Measurements from ENCODE around the gene TUBE1. TPM values are rescaled to one million over a fixed set of nuclear protein-coding genes. Genes with fewer than 3 reads are reported as not detected.

Gene TUBE1
- total and polyA plus RNA-seq, 2 donors (not counting 1 experiment from before 2014, with no cell fraction given) = 10.8 to 48.6 TPM

DNA sequence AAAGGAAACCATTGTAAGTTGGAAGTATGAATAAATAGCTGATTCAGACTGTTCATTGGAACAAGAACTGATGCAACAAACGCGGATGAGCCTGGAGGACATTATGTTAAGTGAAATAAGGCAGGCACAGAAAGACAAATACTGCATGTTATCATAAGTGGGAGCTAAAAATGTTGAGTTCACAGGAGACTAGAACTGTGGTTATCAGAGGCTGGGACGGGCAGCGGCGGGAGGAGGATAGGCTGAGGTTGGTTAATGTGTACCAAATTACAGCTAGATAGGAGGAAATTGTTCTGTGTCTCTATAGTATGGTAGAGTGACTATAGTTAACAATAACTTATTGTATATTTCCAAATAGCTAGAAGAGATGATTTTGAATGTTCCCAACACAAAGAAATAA lies 40.9 kb upstream of the TUBE1 start:
- no peak for DNase-seq (ENCODE audit: low read depth in 2 of 2)
- Histone ChIP-seq H3K9ac (ENCODE audit: insufficient read depth, low read length) (no peak overlapping the region), H3K27ac (ENCODE audit: insufficient read depth, low read length) (no peak overlapping the region), H3K79me2 (ENCODE audit: control insufficient read depth, insufficient read depth, low read length) (no peaks in the 10 kb centered on the region), H4K20me1 (ENCODE audit: control insufficient read depth, extremely low read depth, insufficient read depth, low read length) (no peaks in the 10 kb centered on the region), H3K36me3 (ENCODE audit: control insufficient read depth, insufficient read depth, low read length) (peaks cover 15% of the 10 kb centered on the region), H3K4me1 (ENCODE audit: control insufficient read depth, extremely low read depth, insufficient read depth, low read length) (no peaks in the 10 kb centered on the region), H3K27me3 (ENCODE audit: control insufficient read depth, insufficient read depth, low read length) (no peaks in the 10 kb centered on the region), H3K9me3 (ENCODE audit: control insufficient read depth, insufficient read depth, low read depth, low read length) (no peaks in the 10 kb centered on the region), H2AFZ (ENCODE audit: low read length) (no peak overlapping the region), H3K4me2 (ENCODE audit: extremely low read depth, insufficient read depth, low read length) (no peak overlapping the region), H3K4me3 (replicated peaks in 1 of 4; ENCODE audit: control extremely low read depth in 1 of 4, insufficient read depth in 1 of 4, low read depth in 3 of 4, low read length in 4 of 4) (no peak overlapping the region)
- TF ChIP-seq, protein P1, sequence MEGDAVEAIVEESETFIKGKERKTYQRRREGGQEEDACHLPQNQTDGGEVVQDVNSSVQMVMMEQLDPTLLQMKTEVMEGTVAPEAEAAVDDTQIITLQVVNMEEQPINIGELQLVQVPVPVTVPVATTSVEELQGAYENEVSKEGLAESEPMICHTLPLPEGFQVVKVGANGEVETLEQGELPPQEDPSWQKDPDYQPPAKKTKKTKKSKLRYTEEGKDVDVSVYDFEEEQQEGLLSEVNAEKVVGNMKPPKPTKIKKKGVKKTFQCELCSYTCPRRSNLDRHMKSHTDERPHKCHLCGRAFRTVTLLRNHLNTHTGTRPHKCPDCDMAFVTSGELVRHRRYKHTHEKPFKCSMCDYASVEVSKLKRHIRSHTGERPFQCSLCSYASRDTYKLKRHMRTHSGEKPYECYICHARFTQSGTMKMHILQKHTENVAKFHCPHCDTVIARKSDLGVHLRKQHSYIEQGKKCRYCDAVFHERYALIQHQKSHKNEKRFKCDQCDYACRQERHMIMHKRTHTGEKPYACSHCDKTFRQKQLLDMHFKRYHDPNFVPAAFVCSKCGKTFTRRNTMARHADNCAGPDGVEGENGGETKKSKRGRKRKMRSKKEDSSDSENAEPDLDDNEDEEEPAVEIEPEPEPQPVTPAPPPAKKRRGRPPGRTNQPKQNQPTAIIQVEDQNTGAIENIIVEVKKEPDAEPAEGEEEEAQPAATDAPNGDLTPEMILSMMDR (conservative IDR thresholded peaks at IDR 0.05 in 1 of 2, IDR thresholded peaks at IDR 0.05 in 1 of 2; ENCODE audit: low read depth in 1 of 2, low read length in 2 of 2) = no peak
- TF ChIP-seq EZH2 (IDR thresholded peaks at IDR 0.05; ENCODE audit: low read length, missing control alignments) = no peak

DNA sequence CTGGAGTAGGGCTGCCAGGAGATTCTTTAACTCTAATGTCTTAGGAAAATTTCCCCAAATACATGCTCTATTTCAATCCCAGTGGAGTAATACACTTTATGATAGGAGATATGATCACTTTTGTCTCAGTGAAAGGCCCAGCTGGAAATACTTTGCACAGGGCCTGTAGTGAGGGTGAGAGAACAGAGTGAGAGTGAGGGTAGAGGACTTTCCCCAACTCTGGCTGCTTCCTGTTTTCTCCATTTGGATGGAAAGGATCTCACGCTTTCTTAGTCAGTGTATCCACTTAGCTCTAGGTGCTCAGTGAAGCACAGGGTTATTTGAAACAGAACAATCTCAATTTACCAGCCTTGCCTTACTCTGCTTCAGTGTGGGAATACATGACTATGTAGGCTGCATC lies 36.7 kb upstream of the TUBE1 start:
- no peak overlapping the region for H3K9ac ChIP-seq (ENCODE audit: insufficient read depth, low read length)
- no peaks in the 10 kb centered on the region for H3K79me2 ChIP-seq (ENCODE audit: control insufficient read depth, insufficient read depth, low read length)
- no peaks in the 10 kb centered on the region for H3K27me3 ChIP-seq (ENCODE audit: control insufficient read depth, insufficient read depth, low read length)
- peaks cover 8% of the 10 kb centered on the region for H3K36me3 ChIP-seq (ENCODE audit: control insufficient read depth, insufficient read depth, low read length)
- H4K20me1 ChIP-seq (ENCODE audit: control insufficient read depth, extremely low read depth, insufficient read depth, low read length) = no peaks in the 10 kb centered on the region
- H3K4me2 ChIP-seq (ENCODE audit: extremely low read depth, insufficient read depth, low read length) = no peak overlapping the region
- H3K9me3 ChIP-seq (ENCODE audit: control insufficient read depth, insufficient read depth, low read depth, low read length) = no peaks in the 10 kb centered on the region
- no peaks in the 10 kb centered on the region for H3K4me1 ChIP-seq (ENCODE audit: control insufficient read depth, extremely low read depth, insufficient read depth, low read length)
- H3K4me3 ChIP-seq (replicated peaks in 1 of 4; ENCODE audit: control extremely low read depth in 1 of 4, insufficient read depth in 1 of 4, low read depth in 3 of 4, low read length in 4 of 4) = no peak overlapping the region
- no peak for DNase-seq (ENCODE audit: low read depth in 2 of 2)
- H3K27ac ChIP-seq (ENCODE audit: insufficient read depth, low read length) = no peak overlapping the region
- H2AFZ ChIP-seq (ENCODE audit: low read length) = no peak overlapping the region
- TF ChIP-seq, protein P1 (conservative IDR thresholded peaks at IDR 0.05 in 1 of 2, IDR thresholded peaks at IDR 0.05 in 1 of 2; ENCODE audit: low read depth in 1 of 2, low read length in 2 of 2) = no peak
- no peak for TF ChIP-seq EZH2 (IDR thresholded peaks at IDR 0.05; ENCODE audit: low read length, missing control alignments)

DNA sequence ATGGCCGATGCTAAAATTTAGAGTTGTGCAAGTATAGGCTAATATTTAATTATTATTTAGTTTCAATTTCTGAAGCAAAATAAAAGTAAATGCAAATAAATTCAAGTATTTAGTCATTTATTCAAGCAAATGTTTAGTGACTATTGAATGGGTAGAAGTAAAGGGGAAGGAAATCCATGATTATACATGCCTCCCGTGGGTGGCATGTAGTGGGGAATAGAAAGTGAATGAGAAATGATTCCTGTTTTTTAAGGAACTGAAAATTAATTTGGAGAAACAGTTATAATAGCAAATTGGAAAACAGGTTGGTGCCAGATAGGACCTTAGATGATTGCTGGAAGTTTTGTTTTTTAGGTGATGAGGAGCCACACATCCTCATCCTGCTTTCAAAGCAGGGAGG lies 35.5 kb upstream of the TUBE1 start:
- Histone ChIP-seq H3K4me2 (ENCODE audit: extremely low read depth, insufficient read depth, low read length) (no peak overlapping the region), H3K4me3 (replicated peaks in 1 of 4; ENCODE audit: control extremely low read depth in 1 of 4, insufficient read depth in 1 of 4, low read depth in 3 of 4, low read length in 4 of 4) (no peak overlapping the region), H3K36me3 (ENCODE audit: control insufficient read depth, insufficient read depth, low read length) (peaks cover 8% of the 10 kb centered on the region), H3K27me3 (ENCODE audit: control insufficient read depth, insufficient read depth, low read length) (no peaks in the 10 kb centered on the region), H3K9me3 (ENCODE audit: control insufficient read depth, insufficient read depth, low read depth, low read length) (no peaks in the 10 kb centered on the region), H2AFZ (ENCODE audit: low read length) (no peak overlapping the region), H3K4me1 (ENCODE audit: control insufficient read depth, extremely low read depth, insufficient read depth, low read length) (no peaks in the 10 kb centered on the region), H4K20me1 (ENCODE audit: control insufficient read depth, extremely low read depth, insufficient read depth, low read length) (no peaks in the 10 kb centered on the region), H3K27ac (ENCODE audit: insufficient read depth, low read length) (no peak overlapping the region), H3K79me2 (ENCODE audit: control insufficient read depth, insufficient read depth, low read length) (no peaks in the 10 kb centered on the region), H3K9ac (ENCODE audit: insufficient read depth, low read length) (no peak overlapping the region)
- no peak for DNase-seq (ENCODE audit: low read depth in 2 of 2)
- TF ChIP-seq EZH2 (IDR thresholded peaks at IDR 0.05; ENCODE audit: low read length, missing control alignments) = no peak
- TF ChIP-seq, protein P1 (conservative IDR thresholded peaks at IDR 0.05 in 1 of 2, IDR thresholded peaks at IDR 0.05 in 1 of 2; ENCODE audit: low read depth in 1 of 2, low read length in 2 of 2) = no peak

All from fibroblast of lung (primary cell).